ENCODE data around the gene WDR1. TPM values are rescaled to one million over a fixed set of nuclear protein-coding genes. Genes with fewer than 3 reads are reported as not detected.

WDR1 gene
- total RNA-seq, 3 donors from 2014 or later (not counting 1 experiment from before 2014, with no cell fraction given) = 411 to 477 (median 468) TPM

DNA sequence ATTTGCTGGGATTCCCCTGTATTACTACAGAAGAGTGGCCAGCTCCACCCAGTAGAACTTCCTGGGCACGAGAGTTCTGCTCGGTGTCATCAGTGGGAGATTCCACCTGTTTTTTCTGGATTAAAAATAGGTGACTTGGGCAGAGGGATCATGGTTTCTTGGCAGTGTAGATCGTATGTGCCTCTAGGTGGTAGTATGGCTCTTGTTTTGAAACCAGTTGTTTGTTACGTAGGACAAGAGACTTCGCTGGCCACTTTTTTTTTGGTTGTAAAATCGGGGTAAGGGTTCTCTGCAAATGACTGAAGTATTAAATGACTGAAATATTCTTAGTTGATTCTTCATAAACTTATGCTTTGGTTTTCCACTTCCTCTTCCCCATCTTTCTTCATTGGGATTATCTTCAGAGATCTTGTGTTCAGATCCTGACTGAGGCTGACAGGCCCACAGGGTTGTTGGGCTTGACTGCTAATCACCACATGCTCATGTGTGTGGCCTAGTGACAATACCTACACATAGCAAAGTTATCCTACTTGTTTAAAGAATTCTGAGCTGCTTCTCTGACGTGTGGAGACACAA, 43.8 kb upstream of the WDR1 start:
- TF ChIP-seq, protein P1, sequence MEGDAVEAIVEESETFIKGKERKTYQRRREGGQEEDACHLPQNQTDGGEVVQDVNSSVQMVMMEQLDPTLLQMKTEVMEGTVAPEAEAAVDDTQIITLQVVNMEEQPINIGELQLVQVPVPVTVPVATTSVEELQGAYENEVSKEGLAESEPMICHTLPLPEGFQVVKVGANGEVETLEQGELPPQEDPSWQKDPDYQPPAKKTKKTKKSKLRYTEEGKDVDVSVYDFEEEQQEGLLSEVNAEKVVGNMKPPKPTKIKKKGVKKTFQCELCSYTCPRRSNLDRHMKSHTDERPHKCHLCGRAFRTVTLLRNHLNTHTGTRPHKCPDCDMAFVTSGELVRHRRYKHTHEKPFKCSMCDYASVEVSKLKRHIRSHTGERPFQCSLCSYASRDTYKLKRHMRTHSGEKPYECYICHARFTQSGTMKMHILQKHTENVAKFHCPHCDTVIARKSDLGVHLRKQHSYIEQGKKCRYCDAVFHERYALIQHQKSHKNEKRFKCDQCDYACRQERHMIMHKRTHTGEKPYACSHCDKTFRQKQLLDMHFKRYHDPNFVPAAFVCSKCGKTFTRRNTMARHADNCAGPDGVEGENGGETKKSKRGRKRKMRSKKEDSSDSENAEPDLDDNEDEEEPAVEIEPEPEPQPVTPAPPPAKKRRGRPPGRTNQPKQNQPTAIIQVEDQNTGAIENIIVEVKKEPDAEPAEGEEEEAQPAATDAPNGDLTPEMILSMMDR (IDR thresholded peaks at IDR 0.05) = no peak
- no peaks in the 10 kb centered on the region for H3K9me3 Mint-ChIP-seq
- ATAC-seq = no peak
- H3K27ac Mint-ChIP-seq = no peak overlapping the region
- intact Hi-C loops (cut with micrococcal nuclease) = no loop called here
- H3K27ac ChIP-seq (ENCODE audit: low read length) = no peak overlapping the region
- no peaks in the 10 kb centered on the region for H3K27me3 ChIP-seq (ENCODE audit: control insufficient read depth, insufficient read depth, low read length)
- 68% methylated on average over 6 of the region's 7 CpGs for WGBS (ENCODE audit: insufficient coverage)
- no peaks in the 10 kb centered on the region for H3K36me3 Mint-ChIP-seq
- no peaks in the 10 kb centered on the region for H3K9me3 ChIP-seq (ENCODE audit: control insufficient read depth, insufficient read depth, low read length)
- no peaks in the 10 kb centered on the region for H3K4me1 ChIP-seq (ENCODE audit: control insufficient read depth, insufficient read depth, low read length)
- no peaks in the 10 kb centered on the region for H3K36me3 ChIP-seq (ENCODE audit: control insufficient read depth, insufficient read depth, low read length)
- peak in 1 of 2 donors; percentile 49 for DNase-seq
- peaks cover 2 to 6% of the 10 kb centered on the region in 2 donors for H3K27me3 Mint-ChIP-seq (ENCODE audit: low read depth in 2 of 2)
- no peak overlapping the region for H3K4me3 ChIP-seq (ENCODE audit: low read length)
- no peak overlapping the region for H3K4me3 Mint-ChIP-seq
- H3K4me1 Mint-ChIP-seq = peaks cover 0 to 11% of the 10 kb centered on the region in 2 donors

DNA sequence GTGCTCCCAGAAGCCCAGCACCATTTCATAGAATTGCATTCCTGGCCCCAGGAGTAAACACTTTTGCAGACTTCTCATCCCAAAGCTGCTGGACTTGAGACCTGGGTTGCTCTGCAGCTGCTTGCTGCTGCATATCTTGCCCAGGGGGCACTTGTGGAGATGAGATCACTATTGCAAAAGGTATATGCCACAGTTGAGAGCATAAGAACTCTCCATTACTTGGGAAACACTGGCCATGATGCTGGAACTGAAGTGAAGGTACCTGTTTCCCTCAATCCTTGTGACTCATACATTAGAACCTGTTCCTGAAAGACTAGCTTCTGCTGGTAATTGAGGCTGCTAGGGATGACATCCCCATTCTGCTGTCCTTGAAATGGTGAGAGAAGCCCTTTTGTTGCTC, 43.1 kb upstream of the WDR1 start:
- Mint-ChIP-seq H3K36me3 (no peaks in the 10 kb centered on the region), H3K4me3 (no peak overlapping the region), H3K27ac (no peak overlapping the region), H3K27me3 (ENCODE audit: low read depth in 2 of 2) (peaks cover 2 to 6% of the 10 kb centered on the region in 2 donors), H3K4me1 (peaks cover 0 to 11% of the 10 kb centered on the region in 2 donors), H3K9me3 (no peaks in the 10 kb centered on the region)
- H3K27ac ChIP-seq (ENCODE audit: low read length) = no peak overlapping the region
- DNase-seq (no peak), ATAC-seq (no peak)
- no peaks in the 10 kb centered on the region for H3K9me3 ChIP-seq (ENCODE audit: control insufficient read depth, insufficient read depth, low read length)
- no peaks in the 10 kb centered on the region for H3K27me3 ChIP-seq (ENCODE audit: control insufficient read depth, insufficient read depth, low read length)
- H3K36me3 ChIP-seq (ENCODE audit: control insufficient read depth, insufficient read depth, low read length) = no peaks in the 10 kb centered on the region
- TF ChIP-seq, protein P1 (IDR thresholded peaks at IDR 0.05) = no peak
- no peak overlapping the region for H3K4me3 ChIP-seq (ENCODE audit: low read length)
- no peaks in the 10 kb centered on the region for H3K4me1 ChIP-seq (ENCODE audit: control insufficient read depth, insufficient read depth, low read length)
- intact Hi-C loops (cut with micrococcal nuclease) = no loop called here

DNA sequence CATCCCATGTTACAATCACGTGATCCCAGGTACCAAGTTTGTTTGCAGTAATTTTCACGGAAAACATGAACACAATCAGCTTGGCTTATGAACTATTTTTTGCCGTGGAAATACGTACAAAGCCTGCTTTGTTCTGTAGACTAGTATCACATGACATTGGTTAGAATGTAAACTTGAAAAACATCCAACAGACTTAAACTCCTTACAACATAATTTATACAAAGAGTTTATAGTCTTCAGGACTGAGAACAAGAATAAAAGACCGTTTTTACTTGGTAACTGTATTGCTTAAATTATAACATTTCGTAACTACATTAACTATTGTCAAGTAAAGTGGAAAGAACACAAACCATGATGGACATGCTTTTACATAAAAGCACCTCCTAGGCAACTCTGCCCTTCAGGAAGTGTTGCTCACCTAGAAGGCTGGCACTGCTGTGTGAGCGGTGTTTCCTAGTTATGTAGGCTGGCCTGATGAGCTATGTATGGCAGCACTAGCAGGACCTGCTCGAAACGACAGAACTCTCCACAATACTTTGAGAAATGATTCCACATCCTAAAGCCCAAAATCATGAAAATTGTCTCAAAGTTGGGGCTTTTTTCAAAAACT, 41.8 kb upstream of the WDR1 start:
- Mint-ChIP-seq H3K4me3 (no peak overlapping the region), H3K27me3 (ENCODE audit: low read depth in 2 of 2) (peaks cover 2 to 6% of the 10 kb centered on the region in 2 donors), H3K9me3 (no peaks in the 10 kb centered on the region), H3K36me3 (no peaks in the 10 kb centered on the region), H3K4me1 (peaks cover 0 to 11% of the 10 kb centered on the region in 2 donors), H3K27ac (no peak overlapping the region)
- Histone ChIP-seq H3K9me3 (ENCODE audit: control insufficient read depth, insufficient read depth, low read length) (no peaks in the 10 kb centered on the region), H3K27me3 (ENCODE audit: control insufficient read depth, insufficient read depth, low read length) (no peaks in the 10 kb centered on the region), H3K4me1 (ENCODE audit: control insufficient read depth, insufficient read depth, low read length) (no peaks in the 10 kb centered on the region), H3K4me3 (ENCODE audit: low read length) (no peak overlapping the region), H3K27ac (ENCODE audit: low read length) (no peak overlapping the region), H3K36me3 (ENCODE audit: control insufficient read depth, insufficient read depth, low read length) (no peaks in the 10 kb centered on the region)
- intact Hi-C loops (cut with micrococcal nuclease) = no loop called here
- ATAC-seq = no peak
- WGBS (ENCODE audit: insufficient coverage) = 64% methylated on average over 8 of the region's 9 CpGs
- TF ChIP-seq, protein P1 (IDR thresholded peaks at IDR 0.05) = no peak
- peak in 1 of 2 donors; percentile 31 for DNase-seq

Measured in natural killer cell (primary cell).